AG04449 (cell line): ENCODE measurements around the gene TNFRSF1B.
A peak's percentile ranks its signal among the peaks of the same experiment; 100 is the strongest.

Experiments used
- CTCF ChIA-PET: fragments of 350-600 bp; formaldehyde crosslinking; extraction: SDS; loops from one replicate; lab custom pipeline; 2021; ENCODE audit warnings: antibody characterized with exemption; lab: Yijun Ruan, JAX
- POLR2A ChIA-PET: fragments of 400-600, 350-600 bp; formaldehyde crosslinking; extraction: SDS; loops from one replicate; lab custom pipeline; 2020; ENCODE audit warnings: antibody characterized with exemption, inconsistent platforms; lab: Yijun Ruan, JAX
- DNase-seq: peaks from one replicate; pipeline ENCODE4 v3.0.0-alpha.2; 2010; ENCODE audit warnings: low read depth, low spot score
- H3K4me3 ChIP-seq: 2 replicates; pipeline ENCODE4 v1.5.1; 2011; ENCODE audit warnings: low read depth, mild to moderate bottlenecking, control low read depth, low read length
- CTCF ChIP-seq: IDR thresholded peaks from one replicate; pipeline ENCODE4 v1.5.1; 2011; ENCODE audit warnings: mild to moderate bottlenecking, moderate library complexity, low read length, control low read depth, inconsistent platforms; ENCODE audit not compliant: insufficient read depth; ENCODE audit errors: missing control alignments

The TNFRSF1B gene

GRCh38 chr1:12230549-12231275, 63.9 kb downstream of the TNFRSF1B start:
- peak overlapping the region; percentile 81 for H3K4me3 ChIP-seq
- no peak for TF ChIP-seq CTCF
- POLR2A ChIA-PET = no interaction called here
- DNase-seq = no peak
- CTCF ChIA-PET = interaction anchor here (0.6 to 5.7 kb wide), 7 partner anchors 9 to 428 kb away, joined by 3 to 30 read pairs (median 5); no protein-coding TSS in a partner anchor

GRCh38 chr1:12231276-12231595, 64.4 kb downstream of the TNFRSF1B start:
- no peak for DNase-seq
- TF ChIP-seq CTCF = no peak
- POLR2A ChIA-PET = no interaction called here
- H3K4me3 ChIP-seq = peak overlapping the region; percentile 81
- CTCF ChIA-PET = interaction anchor here (0.6 to 5.7 kb wide), 6 partner anchors 9 to 428 kb away, joined by 3 to 30 read pairs (median 4); no protein-coding TSS in a partner anchor

GRCh38 chr1:12232221-12232620, 65.4 kb downstream of the TNFRSF1B start:
- H3K4me3 ChIP-seq = no peak overlapping the region
- ChIA-PET CTCF (interaction anchor here (1.8 kb wide), 1 partner anchor 13 kb away, joined by 5 read pairs; no protein-coding TSS in a partner anchor), POLR2A (no interaction called here)
- TF ChIP-seq CTCF = no peak
- DNase-seq = no peak

- H3K4me3 ChIP-seq = no peak overlapping the region
- no peak for DNase-seq
- no peak for TF ChIP-seq CTCF
- POLR2A ChIA-PET = no interaction called here
- CTCF ChIA-PET = interaction anchor here (0.9 to 2.4 kb wide), 6 partner anchors 9 to 414 kb away, joined by 3 to 14 read pairs (median 4); no protein-coding TSS in a partner anchor
Measured at GRCh38 chr1:12244078-12244477, 77.3 kb downstream of the TNFRSF1B start.

GRCh38 chr1:12244585-12244984, 77.8 kb downstream of the TNFRSF1B start:
- ChIA-PET POLR2A (no interaction called here), CTCF (interaction anchor here (0.9 to 2.4 kb wide), 5 partner anchors 9 to 414 kb away, joined by 3 to 14 read pairs (median 4); no protein-coding TSS in a partner anchor)
- no peak for DNase-seq
- no peak overlapping the region for H3K4me3 ChIP-seq
- TF ChIP-seq CTCF = no peak

- no peak for DNase-seq
- ChIA-PET POLR2A (no interaction called here), CTCF (interaction anchor here (0.9 to 2.4 kb wide), 4 partner anchors 11 to 413 kb away, joined by 3 to 14 read pairs (median 4); no protein-coding TSS in a partner anchor)
- no peak overlapping the region for H3K4me3 ChIP-seq
- no peak for TF ChIP-seq CTCF
Measured at GRCh38 chr1:12245116-12245515, 78.3 kb downstream of the TNFRSF1B start.
